NCI-H526 treated with DMSO at 0.1 percent for 48 hours (cell line): ENCODE data around the gene LYPD4.

ENCODE experiments used
- DNase-seq: peaks from one replicate; lab custom pipeline; 2025; lab: John Stamatoyannopoulos, UW

The LYPD4 gene

DNA sequence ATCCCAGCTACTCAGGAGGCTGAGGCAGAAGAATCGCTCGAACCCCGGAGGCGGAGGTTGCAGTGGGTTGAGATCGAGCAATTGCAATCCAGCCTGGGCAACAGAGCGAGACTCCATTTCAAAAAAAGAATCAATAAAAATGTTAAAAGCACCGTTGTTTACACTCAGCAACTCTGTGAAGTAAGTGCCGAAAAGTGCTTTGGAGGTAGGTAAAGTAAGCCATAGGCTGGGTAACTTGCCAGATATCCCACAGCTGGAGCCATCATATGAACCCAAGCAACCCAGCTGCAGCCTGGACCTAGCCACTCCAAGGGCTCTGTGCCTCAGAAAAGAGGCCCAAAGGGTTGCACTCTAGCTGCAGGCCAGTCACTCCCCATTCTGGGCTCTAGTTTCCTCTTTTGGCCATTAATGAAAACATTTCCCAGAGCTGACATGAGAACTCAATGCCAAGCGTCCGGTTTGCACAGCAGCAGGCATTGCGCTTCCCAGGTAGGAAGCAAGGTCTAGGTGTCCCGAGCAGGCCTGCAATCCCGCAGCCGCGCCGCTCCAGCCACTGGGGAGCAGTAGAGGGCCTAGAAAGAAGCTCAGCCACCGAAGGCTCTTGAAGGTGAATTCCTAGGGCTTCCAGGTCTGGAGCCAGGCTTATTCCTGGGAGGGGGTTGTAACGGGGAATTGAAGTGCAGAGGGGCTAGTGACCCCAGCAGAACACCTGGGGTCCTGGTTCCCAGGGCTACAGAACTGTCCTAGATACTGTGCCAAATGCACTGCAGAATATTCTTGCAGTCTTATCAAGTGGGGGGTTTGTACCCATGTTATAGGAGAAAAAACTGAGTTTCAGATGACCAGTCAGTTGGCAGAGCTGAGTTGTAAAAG is 28.5 kb upstream of the LYPD4 start:
- peak; percentile 82 for DNase-seq

- no peak for DNase-seq
Observed at GRCh38 chr19:41872384-41872774, 27.9 kb upstream of the LYPD4 start.

DNA sequence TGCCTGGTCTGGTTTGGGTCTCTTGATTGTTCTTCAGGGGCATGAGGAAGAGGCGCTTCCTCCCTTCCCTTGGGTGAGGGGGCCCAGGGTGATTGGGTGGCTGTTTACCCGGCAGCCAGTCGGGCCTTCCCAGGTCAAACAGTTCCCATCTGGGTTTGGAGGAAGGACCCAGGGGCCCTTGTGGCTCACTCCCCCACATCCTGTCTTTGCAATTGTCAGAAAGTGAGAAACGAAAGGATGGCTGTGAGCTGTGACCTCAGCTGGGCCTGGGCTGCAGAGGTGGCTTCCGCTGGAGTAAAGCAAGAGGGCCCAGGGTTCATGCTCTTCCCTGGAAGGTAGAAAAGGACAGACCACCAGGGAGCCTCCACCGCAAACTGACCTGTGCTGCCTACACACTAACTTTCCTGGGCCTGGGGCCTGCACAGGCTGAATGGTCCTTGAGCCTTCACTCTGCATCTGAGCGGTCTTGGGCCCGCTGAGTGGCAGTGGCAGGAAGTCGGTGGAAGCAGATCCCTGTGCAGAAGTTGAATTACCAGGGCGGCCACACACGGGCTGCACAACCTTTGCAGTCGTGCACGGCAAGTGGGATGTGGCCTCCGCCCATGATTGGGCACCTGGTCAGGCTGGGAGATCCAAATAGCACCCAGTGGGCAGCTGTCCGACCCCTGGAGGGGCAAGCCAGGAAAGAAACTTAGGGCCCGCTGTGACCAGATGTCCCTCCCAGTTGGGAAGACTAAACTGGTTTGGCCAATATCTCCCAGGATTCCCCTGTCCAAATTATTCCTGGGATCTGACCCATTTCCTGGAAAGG is 27.3 kb upstream of the LYPD4 start:
- DNase-seq, result no peak

GRCh38 chr19:41870401-41870873 is 26.0 kb upstream of the LYPD4 start:
- DNase-seq, result no peak

DNA sequence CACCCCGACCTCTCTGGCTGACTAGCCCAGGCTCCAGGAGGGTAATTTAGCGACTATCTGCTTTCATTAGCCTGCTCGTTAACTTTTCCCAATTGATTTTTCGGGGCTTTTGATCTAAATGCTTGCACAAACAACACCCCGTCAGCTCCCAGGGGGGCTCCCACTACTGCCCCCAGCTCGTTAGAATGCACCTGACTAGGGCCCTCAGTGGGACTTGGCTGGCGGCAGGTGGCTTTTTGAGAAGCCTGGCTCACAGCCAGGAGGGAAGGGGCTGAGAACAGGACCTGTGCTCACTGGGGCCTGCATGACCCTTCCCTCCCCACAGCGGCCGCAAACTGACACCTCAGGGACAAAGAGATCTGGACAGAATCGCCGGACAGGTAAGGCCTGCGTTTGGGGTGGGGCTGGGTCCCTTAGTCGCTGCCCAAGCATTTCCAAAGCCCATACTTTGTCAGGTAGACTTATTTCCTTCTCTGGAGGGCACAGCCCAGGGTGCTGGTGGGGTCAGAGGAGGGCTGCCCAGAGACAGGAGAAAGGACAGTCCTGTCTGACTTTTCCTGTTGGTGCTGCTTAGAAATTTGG is 25.0 kb upstream of the LYPD4 start:
- no peak for DNase-seq

GRCh38 chr19:41868989-41869300 is 24.5 kb upstream of the LYPD4 start:
- no peak for DNase-seq

GRCh38 chr19:41868120-41868988 is 23.9 kb upstream of the LYPD4 start:
- no peak for DNase-seq

DNA sequence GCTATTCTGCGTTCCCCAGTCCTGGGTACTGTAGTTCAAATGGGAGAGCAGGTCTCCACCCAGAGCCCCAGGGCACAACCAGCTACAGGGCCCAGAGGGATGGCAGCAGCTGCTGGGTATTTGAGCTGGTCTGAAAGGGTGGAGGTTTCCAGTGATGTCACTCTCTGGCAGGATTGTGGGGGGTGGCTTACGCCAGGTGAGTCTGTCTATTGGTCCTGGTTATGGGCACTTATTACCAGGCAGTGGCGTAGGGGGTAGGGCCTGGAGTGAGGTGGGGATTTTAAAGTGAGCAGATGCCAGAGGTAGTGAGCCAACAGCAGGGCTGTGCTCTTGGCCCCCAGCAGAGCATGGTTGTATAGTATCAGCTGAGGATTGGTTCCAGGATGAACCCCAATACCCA is 21.8 kb upstream of the LYPD4 start:
- no peak for DNase-seq

DNA sequence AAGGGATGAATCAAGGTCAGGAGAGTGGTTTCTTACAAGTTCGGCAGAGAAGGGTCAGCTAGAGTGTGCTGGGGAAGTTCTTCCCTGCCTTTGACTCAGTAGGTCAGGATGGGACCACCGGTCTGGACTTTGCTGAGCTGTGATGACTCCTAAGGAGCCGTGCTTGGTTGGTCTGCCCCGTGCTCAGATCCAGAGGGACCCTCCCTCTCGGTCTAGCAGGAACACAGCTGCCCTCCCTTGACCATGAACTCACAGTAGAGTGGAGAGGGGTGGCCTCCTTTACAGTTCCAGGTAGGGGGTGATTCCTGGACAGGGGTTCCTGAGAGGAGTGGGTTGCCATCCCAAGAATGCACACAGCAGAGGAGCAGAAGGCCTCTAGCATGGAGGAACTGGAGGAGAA is 19.9 kb upstream of the LYPD4 start:
- DNase-seq, result no peak

- no peak for DNase-seq
Observed at GRCh38 chr19:41863209-41863931, 18.9 kb upstream of the LYPD4 start.

- no peak for DNase-seq
Observed at GRCh38 chr19:41862445-41862986, 18.0 kb upstream of the LYPD4 start.

GRCh38 chr19:41861846-41862245 is 17.4 kb upstream of the LYPD4 start:
- no peak for DNase-seq

DNA sequence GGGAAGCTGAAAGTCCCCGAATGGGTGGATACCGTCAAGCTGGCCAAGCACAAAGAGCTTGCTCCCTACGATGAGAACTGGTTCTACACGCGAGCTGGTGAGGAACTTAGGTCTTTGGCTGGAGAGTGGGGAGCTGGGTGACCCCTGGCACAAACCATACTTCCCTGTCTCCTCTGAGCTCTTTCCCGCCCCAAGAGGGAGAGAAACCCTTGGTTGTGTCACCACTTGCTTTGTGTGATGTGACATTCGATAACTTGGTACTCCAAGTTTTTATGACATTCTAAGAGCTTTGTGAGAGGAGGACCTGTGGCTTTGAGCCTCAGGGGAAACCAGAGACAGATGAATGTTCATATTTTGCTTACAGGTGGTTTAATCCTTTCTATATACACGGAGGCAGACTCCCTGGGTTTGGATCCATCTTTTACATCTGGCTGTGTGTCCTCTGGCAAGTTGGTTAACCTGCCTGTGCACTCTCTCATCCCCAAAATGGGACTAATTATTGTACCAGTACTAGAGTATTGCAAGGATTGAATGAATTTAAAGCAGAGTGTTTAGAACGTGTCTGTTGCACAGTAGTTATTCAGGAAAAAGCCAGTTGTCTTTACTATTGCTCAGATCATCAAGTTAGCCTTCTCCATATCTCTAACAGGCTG is 16.8 kb upstream of the LYPD4 start:
- DNase-seq, result no peak

- DNase-seq, result no peak
Observed at GRCh38 chr19:41860419-41861115, 16.1 kb upstream of the LYPD4 start.

GRCh38 chr19:41859618-41860418 is 15.3 kb upstream of the LYPD4 start, which contains the start of gene RPS19:
Gene RPS19 (plus strand): TSS chr19:41860255. CDS start chr19:41860775, 520 bp downstream.
- DNase-seq, result peak; percentile 99

GRCh38 chr19:41859213-41859617 is 14.7 kb upstream of the LYPD4 start:
- DNase-seq, result no peak

DNA sequence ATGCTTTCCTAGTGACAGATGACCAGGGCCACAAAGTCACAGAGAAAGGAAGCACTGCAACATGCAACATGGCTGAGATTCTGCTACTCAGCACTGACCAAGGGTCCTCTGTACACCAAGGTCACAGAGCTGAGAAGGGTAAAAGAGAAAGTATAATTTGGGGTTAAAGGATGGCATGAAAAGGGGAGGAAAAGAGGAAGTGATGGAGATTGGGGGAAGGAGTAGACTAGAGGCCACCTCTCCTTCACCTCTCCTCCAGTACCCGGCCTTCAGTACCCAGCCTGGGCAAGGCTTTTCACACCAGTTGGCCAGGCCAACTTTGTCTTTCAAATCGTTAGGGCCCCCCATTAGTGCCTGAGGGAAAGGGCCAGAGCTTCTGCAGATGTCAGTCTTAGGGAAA is 9.3 kb upstream of the LYPD4 start:
- DNase-seq, result no peak

DNA sequence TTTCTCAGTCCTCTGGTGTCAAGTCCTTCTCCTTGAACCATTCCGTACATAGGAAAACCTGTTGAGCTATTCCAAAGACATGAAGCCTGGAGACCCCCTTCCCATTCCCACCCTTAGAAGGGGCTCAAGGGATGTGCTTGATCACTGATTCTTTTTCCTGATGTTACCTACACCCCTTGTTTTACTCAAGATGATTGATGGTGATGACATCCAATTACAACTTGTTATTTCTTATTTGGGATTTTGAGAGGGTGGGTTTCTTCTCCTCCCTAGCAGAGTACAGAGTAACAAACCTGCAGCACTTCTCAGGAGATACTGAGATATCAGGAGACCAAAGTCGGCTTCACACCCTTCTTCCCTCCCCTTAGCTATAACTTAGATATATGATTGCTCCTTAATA is 8.9 kb upstream of the LYPD4 start:
- DNase-seq, result no peak

DNA sequence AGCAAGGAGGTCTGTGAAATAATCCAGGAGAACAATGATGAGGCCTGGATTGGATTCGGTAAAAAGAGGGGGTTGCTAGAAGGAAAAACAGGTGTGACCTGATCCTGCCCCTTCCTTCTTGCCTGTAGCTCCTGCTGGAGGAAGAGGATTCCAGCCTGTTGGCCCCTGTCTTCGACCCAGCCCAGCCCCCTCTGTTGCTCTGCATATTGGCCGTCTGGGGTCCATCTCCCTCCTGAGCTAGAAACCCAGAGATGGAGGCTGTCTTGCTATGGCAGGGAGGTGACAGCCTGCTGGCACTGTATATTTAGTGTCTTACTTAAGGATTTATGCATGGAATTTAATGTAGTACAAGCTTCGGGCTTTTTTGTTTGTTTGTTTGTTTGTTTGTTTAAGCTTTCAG is 7.0 kb upstream of the LYPD4 start:
- DNase-seq, result no peak
